ENCODE results near the gene PPP1R37. TPM values are rescaled to one million over a fixed set of nuclear protein-coding genes. Genes with fewer than 3 reads are reported as not detected.

PPP1R37 gene
- 10 to 100 TPM; 23.3 to 39.5 (median 32.4) TPM for polyA plus RNA-seq (ENCODE audit: insufficient read length in 3 of 3)
- long read RNA-seq, donor 1, transcript PPP1R37-201 (13 exons, 3,163 nt), result major isoform, 6 of 14 reads
- long read RNA-seq, donor 1, partial matches to known transcripts, result 7 of 14 reads
- long read RNA-seq, donor 1, other reads (novel, unspliced or antisense), result 0 of 14 reads
- long read RNA-seq, donor 2, partial matches to known transcripts, result 0 of 3 reads
- long read RNA-seq, donor 2, other reads (novel, unspliced or antisense), result 0 of 3 reads
- long read RNA-seq, donor 3, transcript PPP1R37-201 (13 exons, 3,163 nt), result major isoform, 10 of 14 reads
- long read RNA-seq, donor 3, partial matches to known transcripts, result 0 of 14 reads
- long read RNA-seq, donor 3, other reads (novel, unspliced or antisense), result 0 of 14 reads
- long read RNA-seq, donor 4, partial matches to known transcripts, result 0 of 5 reads
- long read RNA-seq, donor 4, other reads (novel, unspliced or antisense), result 0 of 5 reads
- long read RNA-seq, donor 5, transcript PPP1R37-201 (13 exons, 3,163 nt), result major isoform, 13 of 19 reads
- long read RNA-seq, donor 5, transcript PPP1R37-204 (3 exons, 1,719 nt), result minor isoform, 6 of 19 reads
- long read RNA-seq, donor 5, partial matches to known transcripts, result 0 of 19 reads
- long read RNA-seq, donor 5, other reads (novel, unspliced or antisense), result 0 of 19 reads
- long read RNA-seq, donor 6, transcript PPP1R37-204 (3 exons, 1,719 nt), result major isoform, 5 of 10 reads
- long read RNA-seq, donor 6, transcript PPP1R37-201 (13 exons, 3,163 nt), result major isoform, 5 of 10 reads
- long read RNA-seq, donor 6, partial matches to known transcripts, result 0 of 10 reads
- long read RNA-seq, donor 6, other reads (novel, unspliced or antisense), result 0 of 10 reads
- long read RNA-seq, donor 7, transcript PPP1R37-201 (13 exons, 3,163 nt), result major isoform, 5 of 8 reads
- long read RNA-seq, donor 7, partial matches to known transcripts, result 0 of 8 reads
- long read RNA-seq, donor 7, other reads (novel, unspliced or antisense), result 0 of 8 reads
- long read RNA-seq, donor 8, partial matches to known transcripts, result 17 of 25 reads
- long read RNA-seq, donor 8, other reads (novel, unspliced or antisense), result 0 of 25 reads
- long read RNA-seq, donor 9, transcript PPP1R37-201 (13 exons, 3,163 nt), result major isoform, 6 of 8 reads
- long read RNA-seq, donor 9, partial matches to known transcripts, result 0 of 8 reads
- long read RNA-seq, donor 9, other reads (novel, unspliced or antisense), result 0 of 8 reads
- long read RNA-seq, donor 10, transcript PPP1R37-204 (3 exons, 1,719 nt), result major isoform, 7 of 11 reads
- long read RNA-seq, donor 10, partial matches to known transcripts, result 0 of 11 reads
- long read RNA-seq, donor 10, other reads (novel, unspliced or antisense), result 0 of 11 reads
- long read RNA-seq, donor 11, partial matches to known transcripts, result 0 of 5 reads
- long read RNA-seq, donor 11, other reads (novel, unspliced or antisense), result 0 of 5 reads
- long read RNA-seq, donor 12, partial matches to known transcripts, result 8 of 10 reads
- long read RNA-seq, donor 12, other reads (novel, unspliced or antisense), result 0 of 10 reads
- long read RNA-seq, donor 13, transcript PPP1R37-204 (3 exons, 1,719 nt), result minor isoform, 8 of 27 reads
- long read RNA-seq, donor 13, transcript PPP1R37-201 (13 exons, 3,163 nt), result major isoform, 12 of 27 reads
- long read RNA-seq, donor 13, partial matches to known transcripts, result 7 of 27 reads
- long read RNA-seq, donor 13, other reads (novel, unspliced or antisense), result 0 of 27 reads
- long read RNA-seq, donor 14, partial matches to known transcripts, result 0 of 5 reads
- long read RNA-seq, donor 14, other reads (novel, unspliced or antisense), result 0 of 5 reads
- long read RNA-seq, donor 15, transcript PPP1R37-204 (3 exons, 1,719 nt), result major isoform, 5 of 8 reads
- long read RNA-seq, donor 15, partial matches to known transcripts, result 0 of 8 reads
- long read RNA-seq, donor 15, other reads (novel, unspliced or antisense), result 0 of 8 reads
- long read RNA-seq, donor 16, transcript PPP1R37-201 (13 exons, 3,163 nt), result major isoform, 14 of 22 reads
- long read RNA-seq, donor 16, partial matches to known transcripts, result 5 of 22 reads
- long read RNA-seq, donor 16, other reads (novel, unspliced or antisense), result 0 of 22 reads

DNA sequence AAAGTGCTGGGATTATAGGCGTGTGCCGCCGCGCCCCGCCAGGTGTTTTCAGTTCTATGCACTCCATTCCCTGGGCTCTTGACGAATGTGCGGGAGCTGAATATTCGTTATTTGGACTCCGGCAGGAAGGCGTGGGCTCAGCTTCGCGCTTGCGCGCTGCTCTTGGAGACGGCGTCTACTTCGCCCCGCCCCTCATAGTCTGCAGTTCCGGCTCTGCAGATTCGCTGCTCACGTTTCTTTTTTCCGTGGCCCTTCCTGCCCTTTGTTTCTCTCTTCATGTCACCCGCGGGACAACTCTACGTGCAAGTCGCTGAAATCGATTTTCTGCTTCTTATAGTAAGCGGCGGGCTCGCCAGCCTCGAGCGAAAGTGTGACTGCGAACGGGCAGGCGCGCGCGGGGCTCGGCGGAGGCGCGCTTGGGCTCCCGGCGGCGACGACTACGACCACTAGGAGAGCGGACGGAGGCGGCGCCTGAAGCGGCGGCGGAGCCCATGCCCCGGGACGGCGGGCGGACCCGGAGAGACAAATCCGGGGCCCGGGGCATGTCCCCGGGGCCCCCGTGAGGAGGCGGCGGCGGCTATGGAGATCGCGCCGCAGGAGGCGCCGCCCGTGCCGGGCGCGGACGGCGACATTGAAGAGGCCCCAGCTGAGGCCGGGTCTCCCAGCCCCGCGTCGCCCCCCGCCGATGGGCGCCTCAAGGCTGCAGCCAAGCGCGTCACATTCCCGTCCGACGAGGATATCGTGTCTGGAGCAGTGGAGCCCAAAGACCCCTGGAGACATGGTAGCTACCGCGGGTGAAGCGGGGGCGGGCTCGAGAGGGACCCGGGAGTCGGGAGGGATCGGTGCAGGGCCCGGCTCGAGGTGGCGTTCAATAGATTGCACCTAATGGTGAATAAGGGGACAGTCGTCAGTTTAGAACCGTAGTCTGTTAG lies at the start of gene PPP1R37:
Gene PPP1R37, plus strand, starts transcription at position 433 of the 932 bp plus-strand sequence. Its CDS starts 147 bp downstream, at position 580.
- peak; percentile 91 to 97 (median 95) for DNase-seq (ENCODE audit: extremely low read depth in 1 of 11, low read depth in 9 of 11, low spot score in 4 of 11)

GRCh38 chr19:45045671-45046353 lies 47.2 kb upstream of the PPP1R37 start:
- DNase-seq (ENCODE audit: extremely low read depth in 1 of 11, low read depth in 9 of 11, low spot score in 4 of 11), result no peak

DNA sequence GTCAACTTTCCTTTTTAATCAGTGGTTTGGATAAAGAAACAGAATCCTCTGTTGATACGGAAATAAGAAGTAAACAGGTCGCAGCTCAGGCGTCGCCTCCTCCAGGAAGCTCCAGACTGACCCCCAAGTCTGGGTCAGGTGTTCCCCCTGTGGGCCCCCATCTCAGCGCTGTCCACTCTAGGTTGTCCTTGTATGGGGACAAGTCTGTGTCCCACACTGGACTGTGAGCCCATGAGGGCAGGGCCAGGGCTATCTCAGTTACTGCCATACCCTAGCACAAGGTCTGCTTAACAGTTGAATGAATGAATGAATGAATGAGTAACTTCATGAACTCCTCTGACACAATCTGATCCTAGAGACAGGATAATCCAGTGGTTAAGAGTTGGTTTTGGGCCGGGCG lies 46.6 kb upstream of the PPP1R37 start:
- DNase-seq (ENCODE audit: extremely low read depth in 1 of 11, low read depth in 9 of 11, low spot score in 4 of 11), result no peak

DNA sequence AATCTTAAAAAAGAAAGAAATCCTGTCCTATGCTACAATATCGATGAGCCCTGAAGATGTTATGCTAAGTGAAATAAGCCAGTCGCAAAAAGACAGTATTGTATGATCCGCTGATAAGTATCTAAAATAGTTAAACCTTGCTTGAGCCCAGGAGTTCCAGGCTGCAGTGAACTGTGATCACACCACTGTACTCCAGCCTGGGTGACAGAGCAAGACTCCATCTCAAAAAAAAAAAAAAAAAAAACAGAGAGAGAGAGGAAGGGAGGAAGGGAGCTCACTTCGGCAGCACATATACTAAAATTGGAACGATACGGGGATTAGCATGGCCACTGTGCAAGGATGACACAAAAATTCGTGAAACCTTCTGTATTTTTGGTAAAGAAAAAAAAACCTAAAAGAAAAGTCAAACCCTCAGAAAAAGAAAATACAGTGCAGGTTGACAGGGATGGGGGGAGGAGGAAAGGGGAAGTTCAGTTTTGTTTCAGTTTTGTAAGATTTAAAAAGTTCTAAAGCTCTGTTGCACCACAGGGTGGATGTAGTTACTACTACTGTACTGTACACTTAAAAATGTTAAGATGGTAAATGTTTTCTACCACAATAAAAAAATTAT lies 45.7 kb upstream of the PPP1R37 start:
- DNase-seq (ENCODE audit: extremely low read depth in 1 of 11, low read depth in 9 of 11, low spot score in 4 of 11), result no peak

- DNase-seq (ENCODE audit: extremely low read depth in 1 of 11, low read depth in 9 of 11, low spot score in 4 of 11), result no peak
These were observed 43.8 kb upstream of the PPP1R37 start for GRCh38 chr19:45049073-45049736.

GRCh38 chr19:45050036-45050435 lies 42.9 kb upstream of the PPP1R37 start:
- no peak for DNase-seq (ENCODE audit: extremely low read depth in 1 of 11, low read depth in 9 of 11, low spot score in 4 of 11)

DNA sequence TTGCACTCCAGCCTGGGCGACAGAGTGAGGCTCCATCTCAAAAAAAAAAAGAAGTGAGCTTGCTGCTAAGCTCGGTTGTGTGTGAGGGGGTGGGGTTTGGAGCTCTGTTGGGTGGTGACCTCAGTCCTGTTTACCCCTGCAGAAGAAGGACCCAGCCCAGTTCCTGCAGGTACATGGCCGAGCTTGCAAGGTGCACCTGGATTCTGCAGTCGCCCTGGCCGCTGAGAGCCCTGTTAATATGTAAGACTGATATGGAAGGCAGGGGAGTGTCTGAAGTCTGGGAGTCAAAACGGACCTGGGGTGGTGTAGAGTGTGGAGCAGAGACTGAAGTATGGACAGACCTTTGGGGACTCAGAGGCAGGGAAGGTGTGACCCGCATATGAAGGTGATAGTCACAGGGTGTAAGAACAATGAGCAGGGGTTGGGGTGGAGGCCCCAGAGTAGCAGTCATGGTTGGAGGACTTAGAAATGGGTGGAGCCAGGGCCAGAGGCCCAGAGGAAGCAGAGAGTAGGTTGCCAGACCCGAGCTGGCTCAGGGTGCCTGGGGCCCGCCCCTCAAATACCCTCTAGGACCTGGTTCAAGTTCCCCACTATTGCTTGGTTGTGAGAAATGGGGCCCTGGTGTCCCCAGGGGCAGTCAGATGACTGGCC lies 40.9 kb upstream of the PPP1R37 start:
- DNase-seq (ENCODE audit: extremely low read depth in 1 of 11, low read depth in 9 of 11, low spot score in 4 of 11), result no peak

- DNase-seq (ENCODE audit: extremely low read depth in 1 of 11, low read depth in 9 of 11, low spot score in 4 of 11), result no peak
These were observed 36.1 kb upstream of the PPP1R37 start for GRCh38 chr19:45056831-45057230.

DNA sequence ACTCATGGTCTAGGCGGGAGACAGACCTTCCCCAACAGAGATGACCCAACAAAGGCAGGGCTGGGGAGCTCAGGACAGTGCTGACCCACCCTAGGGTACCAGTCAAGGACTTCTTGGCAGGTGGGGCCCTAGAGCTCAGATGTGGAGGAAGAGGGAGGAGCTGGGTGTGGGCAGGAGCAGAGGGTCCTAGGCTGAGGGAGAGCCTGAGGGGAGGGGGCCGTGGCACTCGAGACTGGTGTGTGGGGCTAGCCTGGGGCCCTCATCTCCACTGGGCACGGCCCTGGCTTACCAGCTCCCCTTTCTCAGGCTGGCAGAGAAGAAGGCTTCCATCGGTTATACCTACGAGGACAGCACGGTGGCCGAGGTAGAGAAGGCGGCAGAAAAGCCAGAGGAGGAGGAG lies 35.5 kb upstream of the PPP1R37 start:
- no peak for DNase-seq (ENCODE audit: extremely low read depth in 1 of 11, low read depth in 9 of 11, low spot score in 4 of 11)

GRCh38 chr19:45058622-45059159 lies 34.3 kb upstream of the PPP1R37 start:
- DNase-seq (ENCODE audit: extremely low read depth in 1 of 11, low read depth in 9 of 11, low spot score in 4 of 11), result no peak

DNA sequence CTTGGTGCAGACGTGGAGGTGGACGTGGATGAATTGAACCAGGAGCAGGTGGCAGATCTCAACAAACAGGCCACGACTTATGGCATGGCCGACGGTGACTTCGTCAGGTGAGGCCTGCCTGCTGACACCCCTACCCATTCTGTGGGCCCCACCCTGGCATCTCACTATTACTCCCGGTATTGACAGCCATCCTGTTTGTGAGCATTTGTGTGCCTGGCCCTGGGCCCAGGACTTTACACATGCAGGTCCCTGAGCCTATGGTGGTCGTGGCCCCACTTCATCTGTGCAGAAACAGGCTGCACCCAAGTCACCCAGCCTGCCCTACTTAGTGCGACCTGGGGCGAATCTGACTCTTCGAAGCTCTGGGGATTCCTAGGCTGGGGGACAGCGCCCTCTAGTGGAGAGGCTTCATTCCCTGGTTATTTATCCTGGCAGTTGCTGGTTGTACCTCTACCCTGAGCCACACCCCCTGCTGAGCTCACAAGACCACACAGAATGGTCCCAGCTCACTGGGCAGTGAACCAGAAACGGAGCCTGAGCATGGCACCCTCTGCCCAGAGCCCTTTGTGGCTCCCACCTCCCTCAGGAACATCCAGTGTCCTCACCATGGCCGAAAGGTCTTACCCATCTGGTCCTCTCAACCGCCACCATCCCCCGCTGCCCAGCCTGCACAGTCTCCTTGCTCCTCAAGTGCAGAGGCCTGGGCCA lies 33.6 kb upstream of the PPP1R37 start:
- DNase-seq (ENCODE audit: extremely low read depth in 1 of 11, low read depth in 9 of 11, low spot score in 4 of 11), result peak in 5 of 11 donors; percentile 24 to 63 (median 44)

- no peak for DNase-seq (ENCODE audit: extremely low read depth in 1 of 11, low read depth in 9 of 11, low spot score in 4 of 11)
These were observed 31.0 kb upstream of the PPP1R37 start for GRCh38 chr19:45061965-45062364.

GRCh38 chr19:45063851-45064801 lies 28.9 kb upstream of the PPP1R37 start:
- DNase-seq (ENCODE audit: extremely low read depth in 1 of 11, low read depth in 9 of 11, low spot score in 4 of 11), result no peak
